ENCODE results near the gene MBNL2.

GRCh38 chr13:97317933-97318332, 95.8 kb downstream of the MBNL2 start:
- TF ChIP-seq POLR2A (IDR thresholded peaks at IDR 0.05; ENCODE audit: low read depth): no peak
- TF ChIP-seq CTCF (IDR thresholded peaks at IDR 0.05): no peak
